Lung (tissue), 12 donors: Measurements from ENCODE around the gene HECTD1. TPM values are rescaled to one million over a fixed set of nuclear protein-coding genes. Genes with fewer than 3 reads are reported as not detected.

Experiments
- ATAC-seq: fragments of 200-7000 bp; cut with Tn5 transposase; one replicate; pipeline ENCODE4 v1.9.1; 2020; ENCODE audit warnings: moderate number of reproducible peaks; ENCODE audit not compliant: insufficient read depth, low FRiP score
- DNase-seq, 3 donors: peaks; one replicate each; pipeline ENCODE4 v3.0.0-alpha.2; 2013 to 2017
- H3K27ac ChIP-seq, 2 donors: one replicate each; pipeline ENCODE4 v1.5.1; 2013; ENCODE audit warnings: mild to moderate bottlenecking in 2 of 2, moderate library complexity in 2 of 2, control low read depth in 1 of 2, inconsistent platforms in 1 of 2, low read depth in 1 of 2, low read length in 1 of 2
- H3K27me3 ChIP-seq, 3 donors: one replicate each; pipeline ENCODE4 v1.5.1; 2013; ENCODE audit warnings: low read length in 2 of 3; ENCODE audit not compliant: control insufficient read depth in 3 of 3, insufficient read depth in 3 of 3
- H3K36me3 ChIP-seq, 4 donors: one replicate each; pipeline ENCODE4 v1.5.1; 2013; ENCODE audit warnings: low read length in 4 of 4, mild to moderate bottlenecking in 1 of 4, moderate library complexity in 1 of 4; ENCODE audit not compliant: control insufficient read depth in 4 of 4, insufficient read depth in 4 of 4
- H3K4me1 ChIP-seq, 5 donors: one replicate each; pipeline ENCODE4 v1.5.1; 2013; ENCODE audit warnings: low read length in 5 of 5, mild to moderate bottlenecking in 2 of 5, moderate library complexity in 1 of 5; ENCODE audit not compliant: control insufficient read depth in 5 of 5, insufficient read depth in 5 of 5
- H3K4me3 ChIP-seq: one replicate; pipeline ENCODE4 v1.5.1; 2013; ENCODE audit warnings: mild to moderate bottlenecking, control low read depth, moderate library complexity
- H3K9ac ChIP-seq, 2 donors: one replicate each; pipeline ENCODE4 v1.5.1; 2013; ENCODE audit warnings: low read length in 2 of 2, control low read depth in 1 of 2; ENCODE audit not compliant: insufficient read depth in 1 of 2
- H3K9me3 ChIP-seq, 4 donors: one replicate each; pipeline ENCODE4 v1.5.1; 2013; ENCODE audit warnings: low read length in 3 of 4, mild to moderate bottlenecking in 1 of 4, moderate library complexity in 1 of 4; ENCODE audit not compliant: control insufficient read depth in 4 of 4, insufficient read depth in 3 of 4
- WGBS, 2 donors: extraction: QIAGEN DNeasy Blood & Tissue Kit; methylation state at CpG; one replicate each; pipeline ENCODE4 v1.1.7; 2013; 5-methylcytosine and 5-hydroxymethylcytosine counted together
- polyA plus RNA-seq, 2 donors: library from polyadenylated mRNA; stranded (reverse); fragments of 200-250 nt; gene quantifications; one replicate each; pipeline ENCODE4 v1.2.1, GENCODE V29; 2013
- total RNA-seq, 2 donors: library from RNA; depleted of rRNA in 1 of 2; stranded (reverse); fragments of >200 nt in 1 of 2; gene quantifications; one replicate each; pipeline ENCODE4 v1.2.1, GENCODE V29; 2014 to 2021
- TF ChIP-seq, protein P1 (sequence below): IDR thresholded peaks from 2 replicates; pipeline ENCODE4 v1.5.1; 2012; ENCODE audit warnings: mild to moderate bottlenecking; ENCODE audit errors: control extremely low read depth, extremely low read depth
- donor health status: control.
- donor health status: control.
- donor health status: Bipolar disorder and iron deficiency.
- donor health status: healthy.
- donor health status: DM: yes; HTN: yes; CAD: no.

Gene HECTD1
- total and polyA plus RNA-seq, 4 donors: 44.8 to 399 (median 97.9) TPM

DNA sequence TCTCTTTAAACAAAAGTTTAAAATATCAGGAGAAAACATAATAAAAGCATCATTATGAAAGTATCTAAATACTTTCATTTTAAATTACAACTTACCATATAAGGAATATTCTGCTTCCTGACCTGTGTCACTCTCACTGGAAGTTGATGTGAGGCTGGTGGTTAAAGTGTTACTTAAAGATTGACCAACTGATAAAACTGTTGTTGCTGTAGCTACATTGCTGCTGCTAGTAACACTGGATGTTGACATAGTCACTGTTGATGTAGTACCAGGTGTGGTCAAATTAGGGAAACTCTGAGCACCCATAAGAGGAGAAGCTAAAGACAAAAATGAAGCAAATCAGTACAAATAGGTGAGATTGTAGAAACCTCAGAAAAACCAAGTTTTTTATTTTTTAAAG, 79.9 kb downstream of the HECTD1 start:
- Histone ChIP-seq H3K9ac (no peak overlapping the region), H3K9me3 (no peaks in the 10 kb centered on the region), H3K27ac (no peak overlapping the region), H3K4me3 (no peak overlapping the region), H3K27me3 (no peaks in the 10 kb centered on the region), H3K36me3 (peaks cover 19 to 37% (median 24%) of the 10 kb centered on the region in 4 donors), H3K4me1 (no peaks in the 10 kb centered on the region)
- DNase-seq (no peak), ATAC-seq (no peak)
- TF ChIP-seq, protein P1, sequence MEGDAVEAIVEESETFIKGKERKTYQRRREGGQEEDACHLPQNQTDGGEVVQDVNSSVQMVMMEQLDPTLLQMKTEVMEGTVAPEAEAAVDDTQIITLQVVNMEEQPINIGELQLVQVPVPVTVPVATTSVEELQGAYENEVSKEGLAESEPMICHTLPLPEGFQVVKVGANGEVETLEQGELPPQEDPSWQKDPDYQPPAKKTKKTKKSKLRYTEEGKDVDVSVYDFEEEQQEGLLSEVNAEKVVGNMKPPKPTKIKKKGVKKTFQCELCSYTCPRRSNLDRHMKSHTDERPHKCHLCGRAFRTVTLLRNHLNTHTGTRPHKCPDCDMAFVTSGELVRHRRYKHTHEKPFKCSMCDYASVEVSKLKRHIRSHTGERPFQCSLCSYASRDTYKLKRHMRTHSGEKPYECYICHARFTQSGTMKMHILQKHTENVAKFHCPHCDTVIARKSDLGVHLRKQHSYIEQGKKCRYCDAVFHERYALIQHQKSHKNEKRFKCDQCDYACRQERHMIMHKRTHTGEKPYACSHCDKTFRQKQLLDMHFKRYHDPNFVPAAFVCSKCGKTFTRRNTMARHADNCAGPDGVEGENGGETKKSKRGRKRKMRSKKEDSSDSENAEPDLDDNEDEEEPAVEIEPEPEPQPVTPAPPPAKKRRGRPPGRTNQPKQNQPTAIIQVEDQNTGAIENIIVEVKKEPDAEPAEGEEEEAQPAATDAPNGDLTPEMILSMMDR: no peak

DNA sequence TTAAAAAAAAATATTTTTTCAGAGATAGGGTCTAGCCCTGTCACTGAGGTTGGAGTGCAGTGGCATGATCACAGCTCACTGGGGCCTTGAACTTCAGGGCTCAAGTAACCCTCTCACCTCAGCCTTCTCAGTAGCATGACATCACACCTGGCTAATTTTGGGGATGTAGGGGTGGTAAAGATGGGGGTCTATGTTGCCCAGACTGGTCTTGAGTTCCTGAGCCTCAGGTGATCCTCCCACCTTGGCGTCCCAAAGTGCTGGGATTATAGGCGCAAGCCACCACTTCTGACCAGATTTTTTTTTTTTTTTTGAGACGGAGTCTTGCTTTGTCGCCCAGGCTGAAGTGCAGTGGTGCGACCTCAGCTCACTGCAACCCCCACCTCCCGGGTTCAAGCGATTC, 80.9 kb downstream of the HECTD1 start:
- WGBS, 2 donors: 97 to 99% methylated on average over 7 of the region's 7 CpGs
- no peak for DNase-seq
- no peak overlapping the region for H3K9ac ChIP-seq
- no peaks in the 10 kb centered on the region for H3K4me1 ChIP-seq
- H3K36me3 ChIP-seq: peaks cover 20 to 46% (median 28%) of the 10 kb centered on the region in 4 donors
- no peak overlapping the region for H3K4me3 ChIP-seq
- TF ChIP-seq, protein P1: no peak
- H3K27me3 ChIP-seq: no peaks in the 10 kb centered on the region
- no peak overlapping the region for H3K27ac ChIP-seq
- peaks cover 0 to 2% (median 0%) of the 10 kb centered on the region in 4 donors for H3K9me3 ChIP-seq
- ATAC-seq: no peak

DNA sequence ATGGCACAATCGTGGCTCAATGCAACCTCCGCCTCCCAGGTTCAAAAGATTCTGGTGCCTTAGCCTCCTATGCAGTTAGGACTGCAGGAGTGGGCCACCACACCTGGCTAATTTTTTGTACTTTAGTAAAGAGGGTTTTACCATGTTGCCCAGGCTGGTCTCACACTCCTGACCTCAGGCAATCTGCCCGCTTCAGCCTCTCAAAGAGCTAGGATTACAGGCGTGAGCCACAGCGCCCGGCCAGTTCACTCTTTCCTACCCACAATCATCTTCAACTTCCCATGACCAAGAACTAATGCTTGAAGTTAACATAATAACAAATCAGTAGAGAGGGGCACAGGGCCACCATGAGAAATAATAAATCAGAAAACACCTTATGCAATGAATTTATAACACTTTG, 82.4 kb downstream of the HECTD1 start:
- 90 to 94% methylated on average over 5 to 6 of the region's 6 CpGs for WGBS, 2 donors
- no peaks in the 10 kb centered on the region for H3K27me3 ChIP-seq
- no peak overlapping the region for H3K27ac ChIP-seq
- TF ChIP-seq, protein P1: no peak
- peaks cover 0 to 2% (median 0%) of the 10 kb centered on the region in 4 donors for H3K9me3 ChIP-seq
- ATAC-seq (no peak), DNase-seq (no peak)
- H3K9ac ChIP-seq: no peak overlapping the region
- peaks cover 28 to 51% (median 35%) of the 10 kb centered on the region in 4 donors for H3K36me3 ChIP-seq
- H3K4me3 ChIP-seq: no peak overlapping the region
- H3K4me1 ChIP-seq: no peaks in the 10 kb centered on the region

DNA sequence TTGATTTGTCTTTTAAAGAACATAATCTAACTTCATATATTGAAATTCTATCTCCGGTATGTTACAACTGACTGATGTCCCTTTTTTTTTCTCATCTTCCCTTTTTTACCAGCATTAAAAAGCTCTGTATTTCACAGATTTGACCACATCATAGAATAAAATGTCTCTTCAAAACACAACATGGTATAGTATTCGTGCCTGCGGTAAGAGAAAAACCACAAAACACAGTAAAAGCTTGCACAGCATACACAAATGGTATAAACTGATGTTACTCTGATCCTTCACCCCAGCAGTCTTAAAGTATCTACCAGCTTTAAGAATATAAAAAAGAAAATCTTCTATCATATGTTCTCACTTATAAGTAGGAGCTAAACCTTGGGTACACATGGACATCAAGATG, 83.4 kb downstream of the HECTD1 start:
- H3K27ac ChIP-seq: no peak overlapping the region
- H3K27me3 ChIP-seq: no peaks in the 10 kb centered on the region
- TF ChIP-seq, protein P1: no peak
- ATAC-seq: no peak
- H3K9ac ChIP-seq: no peak overlapping the region
- H3K36me3 ChIP-seq: peaks cover 28 to 53% (median 37%) of the 10 kb centered on the region in 4 donors
- H3K4me1 ChIP-seq: no peaks in the 10 kb centered on the region
- DNase-seq: no peak
- H3K9me3 ChIP-seq: peaks cover 0 to 2% (median 0%) of the 10 kb centered on the region in 4 donors
- 87 to 91% methylated on average over 3 of the region's 3 CpGs for WGBS, 2 donors
- no peak overlapping the region for H3K4me3 ChIP-seq
